AG09319 (cell line): ENCODE results near the gene SYNGR3.
A peak's percentile ranks its signal among the peaks of the same experiment; 100 is the strongest.

Experiments used
- DNase-seq: peaks from one replicate; pipeline ENCODE4 v3.0.0-alpha.2; 2010; ENCODE audit warnings: low read depth; ENCODE audit errors: extremely low read depth
- TF ChIP-seq, protein P1 (sequence below): IDR thresholded peaks from 2 replicates; pipeline ENCODE4 v1.5.1; 2011; ENCODE audit warnings: low read depth, mild to moderate bottlenecking, inconsistent platforms, low read length, moderate library complexity

SYNGR3 gene, protein sequence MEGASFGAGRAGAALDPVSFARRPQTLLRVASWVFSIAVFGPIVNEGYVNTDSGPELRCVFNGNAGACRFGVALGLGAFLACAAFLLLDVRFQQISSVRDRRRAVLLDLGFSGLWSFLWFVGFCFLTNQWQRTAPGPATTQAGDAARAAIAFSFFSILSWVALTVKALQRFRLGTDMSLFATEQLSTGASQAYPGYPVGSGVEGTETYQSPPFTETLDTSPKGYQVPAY

DNA sequence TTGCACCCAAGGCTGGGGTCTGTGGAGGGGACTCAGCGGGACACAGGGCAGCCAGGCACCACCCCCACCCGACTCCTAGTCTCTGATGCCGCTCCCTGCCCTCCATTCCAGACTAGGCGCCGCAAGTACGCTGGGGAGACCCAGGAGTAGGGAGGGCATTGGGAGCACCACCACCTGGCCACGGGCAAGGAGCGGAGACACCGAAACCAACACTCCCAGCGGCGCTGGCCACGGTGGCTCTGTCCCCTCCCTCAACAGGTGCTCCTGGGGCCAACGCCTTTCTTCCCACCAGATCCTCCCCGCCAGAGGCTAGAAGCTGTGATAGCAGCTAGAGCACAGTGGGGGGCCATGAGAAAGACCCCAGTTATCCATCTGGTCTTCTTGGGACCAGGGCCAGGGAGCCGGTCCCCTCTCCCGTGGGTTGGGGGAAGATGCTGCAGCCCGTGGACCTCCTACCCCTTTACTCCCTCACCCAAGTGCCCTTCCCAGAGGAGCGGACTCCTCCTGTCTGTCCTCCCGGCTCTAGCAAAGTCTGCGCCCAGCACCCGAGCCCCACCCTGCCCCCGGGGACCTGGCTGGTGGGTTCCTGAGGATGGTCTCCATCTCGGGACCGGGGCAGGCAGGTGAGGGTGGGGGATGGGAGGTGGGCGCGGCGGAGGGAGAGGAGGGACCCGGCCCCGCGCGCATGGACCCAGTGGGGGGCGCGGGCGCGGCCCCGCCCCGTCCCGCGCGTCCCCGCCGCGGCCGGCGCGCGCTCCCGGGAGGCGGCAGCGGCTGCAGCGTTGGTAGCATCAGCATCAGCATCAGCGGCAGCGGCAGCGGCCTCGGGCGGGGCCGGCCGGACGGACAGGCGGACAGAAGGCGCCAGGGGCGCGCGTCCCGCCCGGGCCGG, at the start of gene SYNGR3:
Gene SYNGR3, plus strand, starts transcription at position 762 of the 892 bp plus-strand sequence. CDS start 133 bp downstream, outside the sequence.
- TF ChIP-seq, protein P1, sequence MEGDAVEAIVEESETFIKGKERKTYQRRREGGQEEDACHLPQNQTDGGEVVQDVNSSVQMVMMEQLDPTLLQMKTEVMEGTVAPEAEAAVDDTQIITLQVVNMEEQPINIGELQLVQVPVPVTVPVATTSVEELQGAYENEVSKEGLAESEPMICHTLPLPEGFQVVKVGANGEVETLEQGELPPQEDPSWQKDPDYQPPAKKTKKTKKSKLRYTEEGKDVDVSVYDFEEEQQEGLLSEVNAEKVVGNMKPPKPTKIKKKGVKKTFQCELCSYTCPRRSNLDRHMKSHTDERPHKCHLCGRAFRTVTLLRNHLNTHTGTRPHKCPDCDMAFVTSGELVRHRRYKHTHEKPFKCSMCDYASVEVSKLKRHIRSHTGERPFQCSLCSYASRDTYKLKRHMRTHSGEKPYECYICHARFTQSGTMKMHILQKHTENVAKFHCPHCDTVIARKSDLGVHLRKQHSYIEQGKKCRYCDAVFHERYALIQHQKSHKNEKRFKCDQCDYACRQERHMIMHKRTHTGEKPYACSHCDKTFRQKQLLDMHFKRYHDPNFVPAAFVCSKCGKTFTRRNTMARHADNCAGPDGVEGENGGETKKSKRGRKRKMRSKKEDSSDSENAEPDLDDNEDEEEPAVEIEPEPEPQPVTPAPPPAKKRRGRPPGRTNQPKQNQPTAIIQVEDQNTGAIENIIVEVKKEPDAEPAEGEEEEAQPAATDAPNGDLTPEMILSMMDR = no peak
- no peak for DNase-seq

DNA sequence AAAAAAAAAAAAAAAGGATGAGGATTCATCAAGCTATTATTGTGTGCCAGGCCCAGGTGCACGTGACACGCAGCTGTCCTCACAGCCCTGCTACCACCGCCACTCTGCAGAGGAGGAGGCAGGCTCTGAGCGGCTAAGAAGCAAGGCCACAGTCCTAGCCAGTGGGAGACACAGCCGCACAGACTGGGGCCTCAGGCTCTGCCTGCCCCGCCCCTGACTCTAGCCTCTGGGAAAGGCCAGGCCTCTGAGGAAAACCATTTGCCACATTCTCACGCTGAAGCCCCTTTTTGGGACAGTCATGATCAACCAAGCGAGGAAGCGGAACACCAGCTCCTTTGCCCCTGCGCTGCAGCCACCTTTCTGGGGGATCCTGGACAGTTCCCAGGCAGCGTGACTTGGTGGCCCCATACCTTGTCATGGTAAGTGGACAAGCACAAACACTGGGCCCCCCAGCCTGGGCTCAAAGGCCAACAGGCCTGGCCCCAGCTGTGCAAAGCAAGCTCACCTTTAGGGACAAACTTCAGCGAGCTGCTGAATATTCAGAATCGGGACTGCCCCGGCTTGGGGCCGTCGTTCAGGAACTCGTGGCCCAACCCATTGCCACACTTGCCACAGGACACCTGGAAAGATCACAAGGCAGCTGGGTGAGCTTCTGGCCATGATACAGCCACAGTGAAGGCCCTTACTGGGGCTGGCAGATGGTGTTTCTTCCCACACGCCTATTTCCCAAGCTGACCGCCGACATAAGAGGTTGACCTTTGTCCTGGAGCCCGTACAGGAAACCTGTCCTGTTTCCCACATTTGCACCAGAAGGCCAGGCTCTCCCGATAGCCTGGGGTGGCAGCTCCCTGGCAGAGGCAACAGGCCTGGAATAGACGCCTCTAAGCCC, 49.3 kb upstream of the SYNGR3 start:
- DNase-seq = no peak

DNA sequence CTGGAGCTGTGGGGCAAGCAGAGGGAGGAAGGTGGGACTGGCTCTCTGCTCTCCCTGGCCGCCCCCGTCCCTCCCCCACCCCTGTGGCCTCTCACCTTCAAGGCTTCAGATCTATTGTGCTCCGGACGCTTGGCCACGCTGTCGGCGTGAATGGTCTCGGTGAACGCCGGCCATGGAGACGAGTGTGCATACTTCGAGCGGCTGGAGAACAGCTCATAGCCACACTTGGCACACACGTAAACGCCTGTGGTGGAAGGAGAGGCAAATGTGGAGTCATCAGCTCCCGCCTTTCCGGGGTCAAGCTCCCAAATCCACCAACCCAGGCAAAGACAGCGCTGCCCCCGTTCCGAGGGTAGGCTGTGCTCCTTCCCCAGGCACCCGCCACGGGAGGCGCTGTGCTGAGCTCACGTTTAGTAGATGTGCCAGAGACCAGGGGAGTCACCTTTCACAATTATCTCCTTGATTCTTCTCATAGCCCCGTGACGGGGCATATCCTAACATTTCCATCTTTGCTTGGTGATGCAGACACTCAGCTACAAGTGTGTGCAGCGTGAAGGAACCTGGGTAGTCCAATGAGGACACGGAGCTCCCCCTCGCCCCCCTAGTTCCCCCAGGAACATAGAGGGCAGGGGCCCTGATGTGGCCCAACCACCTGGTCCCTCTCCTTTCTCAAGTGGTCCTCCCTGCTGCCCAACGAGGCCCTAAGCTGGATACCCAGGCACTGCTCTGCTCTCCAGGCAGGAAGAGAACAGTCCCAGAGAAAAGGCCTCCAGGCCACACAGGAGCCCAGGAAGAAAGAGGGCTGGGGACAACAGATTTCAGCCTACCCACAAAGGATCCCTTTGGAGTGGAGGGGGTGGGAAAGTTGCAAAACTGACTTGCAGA, 48.4 kb upstream of the SYNGR3 start:
- TF ChIP-seq, protein P1 = no peak
- no peak for DNase-seq

More for the DNA sequence above, 49.3 kb upstream of the SYNGR3 start:
- TF ChIP-seq, protein P1 = no peak

DNA sequence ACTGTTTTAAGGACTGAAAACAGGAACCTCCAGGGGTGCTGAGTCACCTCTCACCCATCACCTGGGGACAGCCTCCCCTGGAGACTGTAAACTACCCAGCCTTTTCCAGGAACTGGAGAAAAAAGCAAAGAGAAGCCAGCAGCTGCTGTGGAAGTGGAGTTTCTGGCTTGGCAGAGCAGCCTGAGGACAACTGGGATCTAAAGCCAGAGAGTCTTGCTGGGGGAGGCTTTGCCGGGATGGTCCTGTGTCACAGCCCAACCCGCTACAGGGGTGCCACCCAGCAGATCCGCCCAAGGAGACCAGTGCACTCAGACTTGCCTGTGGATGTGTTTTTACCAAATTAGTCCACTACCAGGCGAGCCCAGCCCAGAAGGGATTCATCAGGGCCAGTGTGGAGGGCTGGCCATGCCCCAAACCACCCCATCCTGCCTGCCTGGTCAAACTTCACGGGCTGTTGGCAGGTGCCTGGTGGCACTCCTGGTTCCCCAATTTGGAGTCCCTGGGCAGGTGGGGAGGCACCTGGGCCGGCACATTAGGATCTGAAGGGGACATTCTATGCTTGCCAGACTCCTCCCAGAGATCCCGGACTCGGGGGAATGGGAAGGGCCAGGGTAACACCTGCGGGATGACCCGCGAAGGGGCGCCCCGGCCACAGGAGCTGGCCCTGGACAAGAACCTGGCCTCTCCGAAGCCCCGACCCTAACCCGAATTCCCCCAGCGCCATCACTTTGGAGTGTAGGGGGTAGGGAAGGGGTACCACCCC, 47.5 kb upstream of the SYNGR3 start:
- DNase-seq = no peak
- TF ChIP-seq, protein P1 = no peak

DNA sequence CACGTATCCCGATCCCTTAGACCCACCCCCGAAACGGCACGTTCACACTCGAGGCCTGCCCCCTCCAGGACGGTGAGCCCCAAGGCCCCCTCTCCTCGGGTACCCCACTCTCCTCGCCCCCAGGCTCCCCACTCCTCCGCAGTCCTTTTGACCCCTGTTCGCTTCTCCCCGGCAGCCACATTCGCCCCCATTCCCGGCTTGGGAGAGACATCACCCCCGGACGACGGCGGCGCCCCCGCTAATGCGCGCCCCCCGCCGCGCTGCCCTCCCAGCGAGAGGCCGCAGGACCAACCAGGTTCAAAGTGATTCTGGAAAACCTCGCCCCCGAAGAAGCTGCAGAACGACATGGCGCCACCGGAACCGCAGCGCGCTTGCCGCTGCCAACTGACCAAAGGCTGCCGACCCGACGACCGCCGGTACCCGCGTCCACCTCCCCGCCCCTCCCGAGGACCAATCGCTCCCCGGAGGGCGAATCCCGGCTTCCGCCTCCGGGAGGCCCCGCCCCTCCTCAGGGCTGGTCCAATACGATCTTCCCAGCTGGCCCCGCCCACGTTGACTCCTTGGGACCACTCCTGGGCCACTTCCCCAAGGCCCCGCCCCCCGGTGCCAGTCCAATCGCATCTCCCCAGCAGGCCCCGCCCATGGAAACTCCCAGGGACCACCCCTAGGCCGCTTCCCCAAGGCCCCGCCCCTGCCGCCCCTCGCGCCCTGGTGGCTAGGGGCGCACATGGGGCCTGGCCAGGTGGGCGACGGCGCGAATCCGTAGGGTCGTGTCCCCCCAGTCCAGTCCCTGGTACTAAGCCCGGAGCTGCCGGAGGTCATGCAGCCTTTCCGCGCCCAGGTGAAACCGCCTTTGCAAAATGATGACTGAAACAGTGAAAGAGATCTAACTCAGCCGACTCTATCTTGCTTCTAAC, 46.7 kb upstream of the SYNGR3 start, which contains the start of gene MSRB1:
Gene MSRB1, minus strand, starts transcription at position 390 of the 917 bp plus-strand sequence. Its CDS starts 43 bp downstream, at position 347.
- DNase-seq = peak; percentile 95
- TF ChIP-seq, protein P1 = no peak
